ENCODE results near the gene TCEA3.

GRCh38 chr1:23395849-23396248, 28.7 kb downstream of the TCEA3 start:
- TF ChIP-seq CTCF (IDR thresholded peaks at IDR 0.05) = no peak
- no peak for TF ChIP-seq EP300 (IDR thresholded peaks at IDR 0.05)

Data from esophagus muscularis mucosa (tissue), 3 donors.